Measurements from ENCODE around the gene LAMB2.

- TF ChIP-seq, protein P1, sequence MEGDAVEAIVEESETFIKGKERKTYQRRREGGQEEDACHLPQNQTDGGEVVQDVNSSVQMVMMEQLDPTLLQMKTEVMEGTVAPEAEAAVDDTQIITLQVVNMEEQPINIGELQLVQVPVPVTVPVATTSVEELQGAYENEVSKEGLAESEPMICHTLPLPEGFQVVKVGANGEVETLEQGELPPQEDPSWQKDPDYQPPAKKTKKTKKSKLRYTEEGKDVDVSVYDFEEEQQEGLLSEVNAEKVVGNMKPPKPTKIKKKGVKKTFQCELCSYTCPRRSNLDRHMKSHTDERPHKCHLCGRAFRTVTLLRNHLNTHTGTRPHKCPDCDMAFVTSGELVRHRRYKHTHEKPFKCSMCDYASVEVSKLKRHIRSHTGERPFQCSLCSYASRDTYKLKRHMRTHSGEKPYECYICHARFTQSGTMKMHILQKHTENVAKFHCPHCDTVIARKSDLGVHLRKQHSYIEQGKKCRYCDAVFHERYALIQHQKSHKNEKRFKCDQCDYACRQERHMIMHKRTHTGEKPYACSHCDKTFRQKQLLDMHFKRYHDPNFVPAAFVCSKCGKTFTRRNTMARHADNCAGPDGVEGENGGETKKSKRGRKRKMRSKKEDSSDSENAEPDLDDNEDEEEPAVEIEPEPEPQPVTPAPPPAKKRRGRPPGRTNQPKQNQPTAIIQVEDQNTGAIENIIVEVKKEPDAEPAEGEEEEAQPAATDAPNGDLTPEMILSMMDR (conservative IDR thresholded peaks at IDR 0.05; ENCODE audit: low read length) = no peak
- no peak for TF ChIP-seq EZH2phosphoT487 (IDR thresholded peaks at IDR 0.05; ENCODE audit: borderline replicate concordance, low read depth, low read length)
Observed at GRCh38 chr3:49131576-49131975, 1.3 kb downstream of the LAMB2 start.

Measured in OCI-LY7 (cell line).